Measurements from ENCODE around the gene BMP6.
"Not testable (repeated sequence)": the region's sequence is repeated elsewhere in the genome, so short reads cannot be mapped to it uniquely, and the experiment has no call there.

The BMP6 gene

DNA sequence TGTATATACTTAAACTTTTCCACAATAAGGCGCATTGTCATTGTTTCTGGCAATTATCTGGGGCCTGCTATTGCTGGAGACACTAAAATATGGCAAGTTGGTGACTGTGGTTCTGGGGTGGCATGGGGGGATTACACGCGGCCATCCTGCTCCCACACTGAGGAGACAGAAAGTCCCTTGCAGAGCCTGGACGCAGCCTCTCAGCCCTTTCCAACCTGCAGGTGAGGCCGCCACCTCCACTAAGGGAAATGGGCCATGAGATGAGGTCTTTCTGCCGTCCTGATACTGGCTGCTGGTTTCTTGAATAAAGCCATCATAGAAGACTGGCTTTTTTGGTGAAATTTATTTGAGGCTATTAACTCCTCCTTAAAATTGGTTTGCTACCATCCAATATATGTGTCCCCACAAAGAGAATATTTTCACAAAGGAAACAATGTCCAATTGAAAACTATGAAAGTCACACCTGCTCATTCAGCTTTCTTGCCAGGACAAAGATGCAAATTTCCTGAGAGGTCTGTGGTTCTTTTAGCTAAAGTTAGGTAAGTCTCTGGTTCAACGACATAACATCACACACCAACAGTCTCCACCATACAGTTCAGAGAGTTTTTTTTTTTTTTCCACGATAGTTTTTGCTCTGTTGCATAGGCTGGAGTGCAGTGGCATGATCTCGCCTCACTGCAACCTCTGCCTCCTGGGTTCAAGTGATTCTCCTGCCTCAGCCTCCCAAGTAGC, 171.7 kb downstream of the BMP6 start:
- no peak overlapping the region for H3K4me3 ChIP-seq (ENCODE audit: control insufficient read depth, low read depth, low read length)
- DNase-seq (ENCODE audit: low read depth) = no peak
- TF ChIP-seq, protein P1, sequence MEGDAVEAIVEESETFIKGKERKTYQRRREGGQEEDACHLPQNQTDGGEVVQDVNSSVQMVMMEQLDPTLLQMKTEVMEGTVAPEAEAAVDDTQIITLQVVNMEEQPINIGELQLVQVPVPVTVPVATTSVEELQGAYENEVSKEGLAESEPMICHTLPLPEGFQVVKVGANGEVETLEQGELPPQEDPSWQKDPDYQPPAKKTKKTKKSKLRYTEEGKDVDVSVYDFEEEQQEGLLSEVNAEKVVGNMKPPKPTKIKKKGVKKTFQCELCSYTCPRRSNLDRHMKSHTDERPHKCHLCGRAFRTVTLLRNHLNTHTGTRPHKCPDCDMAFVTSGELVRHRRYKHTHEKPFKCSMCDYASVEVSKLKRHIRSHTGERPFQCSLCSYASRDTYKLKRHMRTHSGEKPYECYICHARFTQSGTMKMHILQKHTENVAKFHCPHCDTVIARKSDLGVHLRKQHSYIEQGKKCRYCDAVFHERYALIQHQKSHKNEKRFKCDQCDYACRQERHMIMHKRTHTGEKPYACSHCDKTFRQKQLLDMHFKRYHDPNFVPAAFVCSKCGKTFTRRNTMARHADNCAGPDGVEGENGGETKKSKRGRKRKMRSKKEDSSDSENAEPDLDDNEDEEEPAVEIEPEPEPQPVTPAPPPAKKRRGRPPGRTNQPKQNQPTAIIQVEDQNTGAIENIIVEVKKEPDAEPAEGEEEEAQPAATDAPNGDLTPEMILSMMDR (IDR thresholded peaks at IDR 0.05; ENCODE audit: control insufficient read depth, insufficient read depth, low read depth, low read length, missing control alignments) = no peak

DNA sequence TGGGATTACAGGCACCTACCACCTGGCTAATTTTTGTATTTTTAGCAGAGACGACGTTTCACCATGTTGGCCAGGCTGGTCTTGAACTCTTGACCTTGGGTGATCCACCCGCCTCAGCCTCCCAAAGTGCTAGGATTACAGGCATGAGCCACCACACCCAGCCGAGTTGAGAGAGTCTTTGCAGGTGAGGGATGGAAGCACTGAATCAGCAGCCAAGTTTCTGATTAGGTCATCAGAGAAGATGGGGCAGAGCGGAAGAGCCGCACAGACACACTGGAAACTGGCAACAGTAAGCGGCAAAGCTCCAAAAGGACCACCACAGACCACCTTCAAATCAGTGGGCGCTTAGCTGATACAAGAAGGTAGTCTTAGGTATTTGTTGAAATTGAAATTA, 172.3 kb downstream of the BMP6 start:
- DNase-seq (ENCODE audit: low read depth); H3K4me3 ChIP-seq (ENCODE audit: control insufficient read depth, low read depth, low read length): not testable (repeated sequence)

DNA sequence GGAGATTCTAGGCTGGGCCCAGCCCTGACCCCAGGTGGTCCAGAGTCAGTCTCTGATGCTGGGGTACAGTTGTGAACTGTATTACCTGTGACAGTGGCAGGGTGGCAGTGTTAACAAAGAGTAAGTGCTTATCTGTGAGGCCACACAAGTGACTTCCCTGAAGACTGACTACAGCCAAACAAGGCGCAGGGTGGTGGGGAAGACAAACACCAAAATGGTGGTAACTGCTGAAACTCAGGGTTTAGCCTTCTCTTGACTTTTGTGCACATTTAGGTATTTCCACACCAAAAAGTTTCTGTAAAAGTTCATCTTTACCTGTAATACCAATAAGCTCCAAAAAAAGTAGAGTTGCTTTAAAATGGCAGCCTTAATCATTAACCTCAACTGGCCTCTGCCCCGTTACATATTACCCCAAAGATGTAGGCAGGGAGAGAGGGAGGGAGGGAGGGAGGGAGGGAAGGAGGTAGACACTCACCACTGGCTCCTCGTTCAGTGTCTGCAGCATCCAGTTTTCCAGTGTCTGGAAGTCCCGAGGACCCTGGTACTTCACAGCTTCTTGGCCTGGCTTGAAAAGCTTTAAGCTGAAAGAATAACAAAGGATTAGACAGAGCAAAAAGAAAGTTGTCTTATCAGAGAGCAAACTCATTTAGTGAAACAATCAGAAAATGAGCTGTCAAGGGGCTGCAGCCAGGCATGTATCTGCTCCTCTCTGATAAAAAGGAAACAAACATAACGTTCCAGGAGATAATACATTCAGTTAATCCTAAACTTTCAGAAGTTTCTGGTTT, 173.4 kb downstream of the BMP6 start:
- no peak overlapping the region for H3K4me3 ChIP-seq (ENCODE audit: control insufficient read depth, low read depth, low read length)
- no peak for DNase-seq (ENCODE audit: low read depth)
- TF ChIP-seq, protein P1 (IDR thresholded peaks at IDR 0.05; ENCODE audit: control insufficient read depth, insufficient read depth, low read depth, low read length, missing control alignments) = no peak

DNA sequence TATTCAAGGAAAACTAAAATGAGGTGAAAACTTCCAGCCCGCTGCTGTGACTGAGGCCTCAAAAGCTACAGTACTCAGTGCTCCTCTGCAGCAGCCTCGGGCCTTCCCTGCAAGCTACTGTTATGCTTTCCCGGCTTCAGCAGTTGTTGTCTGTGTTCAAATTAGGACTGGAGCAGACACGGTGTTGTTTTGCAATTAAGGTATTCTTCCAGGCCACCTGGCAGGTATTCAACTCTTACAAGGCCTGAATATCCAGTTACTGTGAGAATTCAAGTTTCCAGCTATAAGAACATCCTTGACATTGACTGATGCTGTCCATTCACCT, 174.0 kb downstream of the BMP6 start:
- no peak overlapping the region for H3K4me3 ChIP-seq (ENCODE audit: control insufficient read depth, low read depth, low read length)
- no peak for DNase-seq (ENCODE audit: low read depth)
- TF ChIP-seq, protein P1 (IDR thresholded peaks at IDR 0.05; ENCODE audit: control insufficient read depth, insufficient read depth, low read depth, low read length, missing control alignments) = no peak

DNA sequence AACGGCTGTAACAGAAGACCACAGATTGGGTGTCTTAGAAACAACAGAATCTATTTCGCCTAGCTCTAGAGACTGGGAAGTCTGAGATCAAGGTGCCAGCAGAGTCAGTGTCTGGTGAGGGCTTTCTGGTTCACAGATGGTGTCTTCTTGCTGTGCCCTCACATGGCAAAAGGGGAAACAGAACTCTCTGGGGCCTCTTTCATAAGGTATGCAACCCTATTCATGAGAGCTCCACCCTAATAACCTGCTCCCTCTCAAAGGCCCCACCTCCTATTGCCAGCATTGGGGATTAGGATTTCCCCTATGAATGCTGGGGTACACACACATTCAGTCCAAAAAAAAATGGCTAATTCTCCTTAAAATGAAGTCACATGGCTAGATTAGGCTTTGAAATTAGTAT, 174.7 kb downstream of the BMP6 start:
- TF ChIP-seq, protein P1 (IDR thresholded peaks at IDR 0.05; ENCODE audit: control insufficient read depth, insufficient read depth, low read depth, low read length, missing control alignments) = no peak
- no peak overlapping the region for H3K4me3 ChIP-seq (ENCODE audit: control insufficient read depth, low read depth, low read length)
- DNase-seq (ENCODE audit: low read depth) = no peak

DNA sequence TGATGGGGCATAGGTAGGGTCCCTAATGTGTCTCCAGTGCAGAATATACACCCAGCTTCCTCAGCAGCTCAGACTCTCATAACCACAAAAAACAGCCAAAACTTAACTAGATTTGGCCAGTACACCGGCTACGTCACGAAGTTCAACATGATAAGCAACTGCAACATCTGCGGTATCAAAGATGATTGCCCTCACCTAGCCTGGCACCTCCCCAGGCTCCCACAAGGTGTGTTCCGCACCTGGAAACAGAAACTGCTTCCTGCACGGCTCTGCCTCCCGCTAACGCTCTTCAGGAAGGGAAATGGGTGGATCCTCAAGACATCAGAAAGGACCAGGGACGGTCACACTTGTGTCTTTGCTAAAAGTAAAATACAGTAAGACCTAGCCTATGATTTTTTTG, 175.2 kb downstream of the BMP6 start:
- TF ChIP-seq, protein P1 (IDR thresholded peaks at IDR 0.05; ENCODE audit: control insufficient read depth, insufficient read depth, low read depth, low read length, missing control alignments) = no peak
- DNase-seq (ENCODE audit: low read depth) = no peak
- H3K4me3 ChIP-seq (ENCODE audit: control insufficient read depth, low read depth, low read length) = no peak overlapping the region

DNA sequence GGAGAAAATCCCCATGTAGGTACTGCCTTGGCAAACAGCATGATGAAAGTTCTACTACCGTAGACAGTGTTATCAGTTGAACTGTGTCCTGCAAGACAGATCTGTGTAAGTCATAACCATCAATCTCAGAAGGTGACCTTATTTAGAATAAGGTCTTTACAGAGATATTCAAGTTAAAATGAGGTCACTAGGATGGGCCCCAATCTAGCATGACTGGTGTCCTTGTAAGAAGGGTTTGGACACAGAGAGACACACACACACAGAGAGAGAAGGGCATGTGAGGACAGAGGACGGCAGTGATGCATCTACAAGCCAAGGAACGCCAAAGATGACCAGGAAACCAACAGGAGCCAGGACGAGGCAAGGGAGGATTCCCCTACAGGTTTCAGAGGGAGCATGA, 175.9 kb downstream of the BMP6 start:
- DNase-seq (ENCODE audit: low read depth) = no peak
- H3K4me3 ChIP-seq (ENCODE audit: control insufficient read depth, low read depth, low read length) = no peak overlapping the region
- TF ChIP-seq, protein P1 (IDR thresholded peaks at IDR 0.05; ENCODE audit: control insufficient read depth, insufficient read depth, low read depth, low read length, missing control alignments) = no peak

Data from AG09309 (cell line).